ENCODE results near the gene LMF2. TPM values are rescaled to one million over a fixed set of nuclear protein-coding genes. Genes with fewer than 3 reads are reported as not detected.

The LMF2 gene
- total RNA-seq, 1 donor from 2014 or later: 66.2 TPM

- no peak for DNase-seq (ENCODE audit: low spot score in 2 of 2, unreplicated experiment in 2 of 2)
- H3K27me3 Mint-ChIP-seq (ENCODE audit: low read depth): peaks cover 13% of the 10 kb centered on the region
- H3K4me3 Mint-ChIP-seq: no peak overlapping the region
- no peak overlapping the region for H3K27ac Mint-ChIP-seq
- H3K36me3 Mint-ChIP-seq: no peaks in the 10 kb centered on the region
- no peaks in the 10 kb centered on the region for H3K9me3 Mint-ChIP-seq
- TF ChIP-seq CTCF (IDR thresholded peaks at IDR 0.05; ENCODE audit: unreplicated experiment): no peak
- H3K4me1 Mint-ChIP-seq: no peaks in the 10 kb centered on the region
These were observed 18.6 kb downstream of the LMF2 start for GRCh38 chr22:50488886-50489285.

GRCh38 chr22:50488006-50488677 lies 19.4 kb downstream of the LMF2 start:
- no peak overlapping the region for H3K4me3 Mint-ChIP-seq
- no peak for DNase-seq (ENCODE audit: low spot score in 2 of 2, unreplicated experiment in 2 of 2)
- no peaks in the 10 kb centered on the region for H3K9me3 Mint-ChIP-seq
- no peak for TF ChIP-seq CTCF (IDR thresholded peaks at IDR 0.05; ENCODE audit: unreplicated experiment)
- H3K36me3 Mint-ChIP-seq: no peaks in the 10 kb centered on the region
- H3K27me3 Mint-ChIP-seq (ENCODE audit: low read depth): peaks cover 15% of the 10 kb centered on the region
- no peaks in the 10 kb centered on the region for H3K4me1 Mint-ChIP-seq
- no peak overlapping the region for H3K27ac Mint-ChIP-seq

GRCh38 chr22:50487290-50488005 lies 20.1 kb downstream of the LMF2 start:
- no peaks in the 10 kb centered on the region for H3K9me3 Mint-ChIP-seq
- DNase-seq (ENCODE audit: low spot score in 2 of 2, unreplicated experiment in 2 of 2): no peak
- H3K36me3 Mint-ChIP-seq: no peaks in the 10 kb centered on the region
- peaks cover 19% of the 10 kb centered on the region for H3K27me3 Mint-ChIP-seq (ENCODE audit: low read depth)
- no peak overlapping the region for H3K27ac Mint-ChIP-seq
- no peak for TF ChIP-seq CTCF (IDR thresholded peaks at IDR 0.05; ENCODE audit: unreplicated experiment)
- H3K4me3 Mint-ChIP-seq: no peak overlapping the region
- no peaks in the 10 kb centered on the region for H3K4me1 Mint-ChIP-seq

- Mint-ChIP-seq H3K4me1 (no peaks in the 10 kb centered on the region), H3K27me3 (ENCODE audit: low read depth) (peaks cover 24% of the 10 kb centered on the region), H3K36me3 (no peaks in the 10 kb centered on the region), H3K9me3 (no peaks in the 10 kb centered on the region), H3K4me3 (no peak within 1 kb of the TSS), H3K27ac (no peak within 1 kb of the TSS)
- TF ChIP-seq CTCF (IDR thresholded peaks at IDR 0.05; ENCODE audit: unreplicated experiment): no peak
- DNase-seq (ENCODE audit: low spot score in 2 of 2, unreplicated experiment in 2 of 2): no peak
These were observed 20.8 kb downstream of the LMF2 start, which contains the start of gene MIOX for GRCh38 chr22:50486561-50487289. Gene MIOX (plus strand): TSS chr22:50486859. CDS start chr22:50486898, 39 bp downstream.

- Mint-ChIP-seq H3K9me3 (no peaks in the 10 kb centered on the region), H3K4me1 (no peaks in the 10 kb centered on the region), H3K27ac (no peak overlapping the region), H3K4me3 (no peak overlapping the region), H3K27me3 (ENCODE audit: low read depth) (peaks cover 29% of the 10 kb centered on the region), H3K36me3 (no peaks in the 10 kb centered on the region)
- no peak for TF ChIP-seq CTCF (IDR thresholded peaks at IDR 0.05; ENCODE audit: unreplicated experiment)
- no peak for DNase-seq (ENCODE audit: low spot score in 2 of 2, unreplicated experiment in 2 of 2)
These were observed 22.0 kb downstream of the LMF2 start for GRCh38 chr22:50485221-50486131.

Measured in mesothelial cell of epicardium (in vitro differentiated cells).